ENCODE results near the gene ZNF747. TPM values are rescaled to one million over a fixed set of nuclear protein-coding genes. Genes with fewer than 3 reads are reported as not detected.
"Not testable (repeated sequence)": the region's sequence is repeated elsewhere in the genome, so short reads cannot be mapped to it uniquely, and the experiment has no call there.

ZNF747 gene
- total and polyA plus RNA-seq, 4 donors: 8.8 to 13.1 (median 9.9) TPM

- WGBS (ENCODE audit: insufficient coverage): 83% methylated on average over 8 of the region's 8 CpGs
- no peak overlapping the region for H3K4me3 ChIP-seq (ENCODE audit: low read depth, low read length)
- H3K9me3 ChIP-seq (ENCODE audit: control insufficient read depth, insufficient read depth, low read length): no peaks in the 10 kb centered on the region
- no peaks in the 10 kb centered on the region for H3K4me1 ChIP-seq (ENCODE audit: control insufficient read depth, insufficient read depth, low read length)
- no peaks in the 10 kb centered on the region for H3K36me3 ChIP-seq (ENCODE audit: control insufficient read depth, insufficient read depth, low read length)
- no peak overlapping the region for H3K27ac ChIP-seq (ENCODE audit: low read depth, low read length)
- DNase-seq (ENCODE audit: low read depth in 4 of 6, low spot score in 6 of 6): no peak
- no peaks in the 10 kb centered on the region for H3K27me3 ChIP-seq (ENCODE audit: control insufficient read depth, insufficient read depth, low read length)
Observed at GRCh38 chr16:30546115-30546514, 11.5 kb upstream of the ZNF747 start.

- no peak overlapping the region for H3K27ac ChIP-seq (ENCODE audit: low read depth, low read length)
- WGBS (ENCODE audit: insufficient coverage): 78% methylated on average over 5 of the region's 5 CpGs
Observed at GRCh38 chr16:30543067-30543466, 8.4 kb upstream of the ZNF747 start.

GRCh38 chr16:30541502-30542329 lies 7.1 kb upstream of the ZNF747 start:
- Histone ChIP-seq H3K9me3 (ENCODE audit: control insufficient read depth, insufficient read depth, low read length) (no peaks in the 10 kb centered on the region), H3K4me1 (ENCODE audit: control insufficient read depth, insufficient read depth, low read length) (no peaks in the 10 kb centered on the region), H3K4me3 (ENCODE audit: low read depth, low read length) (no peak overlapping the region), H3K36me3 (ENCODE audit: control insufficient read depth, insufficient read depth, low read length) (peaks cover 6% of the 10 kb centered on the region), H3K27ac (ENCODE audit: low read depth, low read length) (no peak overlapping the region), H3K27me3 (ENCODE audit: control insufficient read depth, insufficient read depth, low read length) (no peaks in the 10 kb centered on the region)
- DNase-seq (ENCODE audit: low read depth in 4 of 6, low spot score in 6 of 6): no peak
- 53% methylated on average over 4 of the region's 10 CpGs for WGBS (ENCODE audit: insufficient coverage)

More at GRCh38 chr16:30543067-30543466, 8.4 kb upstream of the ZNF747 start:
- Histone ChIP-seq H3K4me1 (ENCODE audit: control insufficient read depth, insufficient read depth, low read length) (no peaks in the 10 kb centered on the region), H3K36me3 (ENCODE audit: control insufficient read depth, insufficient read depth, low read length) (peaks cover 6% of the 10 kb centered on the region), H3K9me3 (ENCODE audit: control insufficient read depth, insufficient read depth, low read length) (no peaks in the 10 kb centered on the region), H3K4me3 (ENCODE audit: low read depth, low read length) (no peak overlapping the region), H3K27me3 (ENCODE audit: control insufficient read depth, insufficient read depth, low read length) (no peaks in the 10 kb centered on the region)
- DNase-seq (ENCODE audit: low read depth in 4 of 6, low spot score in 6 of 6): no peak

GRCh38 chr16:30540916-30541464 lies 6.3 kb upstream of the ZNF747 start:
- H3K27ac ChIP-seq (ENCODE audit: low read depth, low read length); H3K4me1 ChIP-seq (ENCODE audit: control insufficient read depth, insufficient read depth, low read length); H3K27me3 ChIP-seq (ENCODE audit: control insufficient read depth, insufficient read depth, low read length); H3K4me3 ChIP-seq (ENCODE audit: low read depth, low read length); DNase-seq (ENCODE audit: low read depth in 4 of 6, low spot score in 6 of 6); H3K9me3 ChIP-seq (ENCODE audit: control insufficient read depth, insufficient read depth, low read length); H3K36me3 ChIP-seq (ENCODE audit: control insufficient read depth, insufficient read depth, low read length): not testable (repeated sequence)
- 75% methylated on average over 5 of the region's 9 CpGs for WGBS (ENCODE audit: insufficient coverage)

- not testable (repeated sequence) for H3K9me3 ChIP-seq (ENCODE audit: control insufficient read depth, insufficient read depth, low read length); H3K4me3 ChIP-seq (ENCODE audit: low read depth, low read length); H3K27me3 ChIP-seq (ENCODE audit: control insufficient read depth, insufficient read depth, low read length); DNase-seq (ENCODE audit: low read depth in 4 of 6, low spot score in 6 of 6); H3K27ac ChIP-seq (ENCODE audit: low read depth, low read length); H3K4me1 ChIP-seq (ENCODE audit: control insufficient read depth, insufficient read depth, low read length); H3K36me3 ChIP-seq (ENCODE audit: control insufficient read depth, insufficient read depth, low read length)
- WGBS (ENCODE audit: insufficient coverage): 87% methylated on average over 4 of the region's 13 CpGs
Observed at GRCh38 chr16:30539986-30540526, 5.4 kb upstream of the ZNF747 start.

- WGBS (ENCODE audit: insufficient coverage): 95% methylated on average over 8 of the region's 8 CpGs
- Histone ChIP-seq H3K36me3 (ENCODE audit: control insufficient read depth, insufficient read depth, low read length) (peaks cover 6% of the 10 kb centered on the region), H3K27ac (ENCODE audit: low read depth, low read length) (no peak overlapping the region), H3K4me3 (ENCODE audit: low read depth, low read length) (no peak overlapping the region), H3K27me3 (ENCODE audit: control insufficient read depth, insufficient read depth, low read length) (no peaks in the 10 kb centered on the region), H3K4me1 (ENCODE audit: control insufficient read depth, insufficient read depth, low read length) (peaks cover 7% of the 10 kb centered on the region), H3K9me3 (ENCODE audit: control insufficient read depth, insufficient read depth, low read length) (no peaks in the 10 kb centered on the region)
- DNase-seq (ENCODE audit: low read depth in 4 of 6, low spot score in 6 of 6): no peak
Observed at GRCh38 chr16:30539000-30539964, 4.6 kb upstream of the ZNF747 start.

GRCh38 chr16:30536391-30537024 lies 1.9 kb upstream of the ZNF747 start:
- not testable (repeated sequence) for H3K4me3 ChIP-seq (ENCODE audit: low read depth, low read length); H3K9me3 ChIP-seq (ENCODE audit: control insufficient read depth, insufficient read depth, low read length); H3K27ac ChIP-seq (ENCODE audit: low read depth, low read length); DNase-seq (ENCODE audit: low read depth in 4 of 6, low spot score in 6 of 6); H3K27me3 ChIP-seq (ENCODE audit: control insufficient read depth, insufficient read depth, low read length)
- peaks cover 21% of the 10 kb centered on the region for H3K4me1 ChIP-seq (ENCODE audit: control insufficient read depth, insufficient read depth, low read length)
- H3K36me3 ChIP-seq (ENCODE audit: control insufficient read depth, insufficient read depth, low read length): peaks cover 28% of the 10 kb centered on the region
- WGBS (ENCODE audit: insufficient coverage): 99% methylated on average over 7 of the region's 13 CpGs

GRCh38 chr16:30535777-30536190 lies 1.1 kb upstream of the ZNF747 start:
- DNase-seq (ENCODE audit: low read depth in 4 of 6, low spot score in 6 of 6): peak in 2 of 6 donors; percentile 82 to 84
- no peaks in the 10 kb centered on the region for H3K9me3 ChIP-seq (ENCODE audit: control insufficient read depth, insufficient read depth, low read length)
- H3K27me3 ChIP-seq (ENCODE audit: control insufficient read depth, insufficient read depth, low read length): no peaks in the 10 kb centered on the region
- H3K36me3 ChIP-seq (ENCODE audit: control insufficient read depth, insufficient read depth, low read length): peaks cover 35% of the 10 kb centered on the region
- H3K4me1 ChIP-seq (ENCODE audit: control insufficient read depth, insufficient read depth, low read length): peaks cover 21% of the 10 kb centered on the region
- peak overlapping the region; percentile 92 for H3K4me3 ChIP-seq (ENCODE audit: low read depth, low read length)
- peak overlapping the region; percentile 94 for H3K27ac ChIP-seq (ENCODE audit: low read depth, low read length)
- 21% methylated on average over 10 of the region's 12 CpGs for WGBS (ENCODE audit: insufficient coverage)

All from spinal cord (tissue), 10 donors.